Kidney tubule cell (primary cell): ENCODE results near the gene UGT1A5.

Source experiments
- DNase-seq: peaks from one replicate; pipeline ENCODE4 v3.0.0-alpha.2; 2018; ENCODE audit warnings: low spot score

The UGT1A5 gene

GRCh38 chr2:233779722-233780121 is 67.0 kb downstream of the UGT1A5 start:
- no peak for DNase-seq

DNA sequence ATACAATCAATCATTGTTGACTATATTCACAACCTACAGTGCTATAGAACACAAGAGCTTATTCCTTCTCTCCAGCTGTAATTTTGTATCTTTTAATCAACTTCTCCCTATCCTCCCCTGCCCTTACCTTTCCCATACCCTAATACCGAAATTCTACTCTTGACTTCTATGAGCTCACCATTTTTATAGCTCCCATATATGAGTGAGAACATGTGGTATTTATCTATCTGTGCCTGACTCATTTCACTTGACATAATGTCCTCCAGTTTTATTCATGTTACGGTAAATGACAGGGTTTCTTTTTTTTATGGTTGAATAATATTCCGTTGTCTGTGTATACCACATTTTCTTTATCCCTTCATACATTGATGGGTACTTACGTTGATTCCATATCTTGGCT is 68.1 kb downstream of the UGT1A5 start:
- DNase-seq, result no peak

- DNase-seq, result no peak
Measured at GRCh38 chr2:233789554-233789953, 76.8 kb downstream of the UGT1A5 start.

- no peak for DNase-seq
Measured at GRCh38 chr2:233791151-233791882, 78.6 kb downstream of the UGT1A5 start.

- DNase-seq, result no peak
Measured at GRCh38 chr2:233791883-233792329, 79.2 kb downstream of the UGT1A5 start.

DNA sequence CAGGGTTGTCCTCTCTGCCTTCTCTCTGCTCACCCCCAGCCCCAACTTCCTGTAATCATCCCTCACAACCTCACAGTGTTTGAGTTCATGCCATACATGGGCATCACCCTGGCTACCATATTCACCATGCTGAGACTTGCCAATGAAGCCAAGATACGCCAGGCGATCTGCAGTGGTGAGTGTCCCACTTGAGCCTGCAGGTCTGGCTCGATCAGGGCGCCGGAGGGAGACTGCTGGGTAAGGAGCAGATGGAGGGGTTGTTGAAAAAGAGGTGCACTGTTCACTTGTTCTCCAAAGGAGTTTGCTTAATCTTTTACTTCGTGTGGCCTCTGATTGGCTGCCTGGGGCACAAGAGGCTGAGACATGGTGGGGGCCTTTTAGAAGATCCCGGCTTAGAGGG is 80.0 kb downstream of the UGT1A5 start:
- no peak for DNase-seq

DNA sequence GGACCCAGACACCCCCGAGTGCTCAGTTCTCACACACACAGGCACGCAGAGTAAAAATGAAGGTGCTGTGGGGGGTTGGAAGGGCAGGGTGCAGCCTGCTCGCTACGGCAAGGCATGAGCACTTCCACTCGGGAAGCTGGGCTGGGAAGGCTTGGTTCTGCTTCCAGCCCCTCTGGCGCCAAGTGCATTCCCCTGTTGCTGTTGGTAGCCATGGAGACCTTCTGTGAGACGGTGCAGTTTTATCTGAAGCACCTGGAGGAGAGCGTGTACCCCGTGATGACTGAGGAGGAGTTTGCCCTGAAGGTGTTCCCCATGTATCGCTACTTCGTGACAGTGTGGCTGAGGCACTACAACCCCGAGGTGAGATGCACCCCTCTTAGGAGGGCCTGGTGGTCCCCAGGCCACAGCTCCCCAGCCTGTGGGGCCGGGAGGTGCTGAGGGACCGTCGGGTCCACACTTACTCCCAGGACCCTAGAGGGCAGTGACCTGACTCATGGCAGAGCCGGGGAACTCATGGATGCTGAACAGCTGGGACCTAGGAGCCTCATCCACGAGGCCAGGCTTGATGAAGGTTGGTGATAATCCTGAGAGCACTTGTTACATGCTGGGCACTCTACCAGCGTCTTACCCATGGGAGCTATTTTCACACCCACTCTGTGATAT is 80.9 kb downstream of the UGT1A5 start:
- DNase-seq, result no peak

GRCh38 chr2:233794128-233794658 is 81.5 kb downstream of the UGT1A5 start:
- no peak for DNase-seq

DNA sequence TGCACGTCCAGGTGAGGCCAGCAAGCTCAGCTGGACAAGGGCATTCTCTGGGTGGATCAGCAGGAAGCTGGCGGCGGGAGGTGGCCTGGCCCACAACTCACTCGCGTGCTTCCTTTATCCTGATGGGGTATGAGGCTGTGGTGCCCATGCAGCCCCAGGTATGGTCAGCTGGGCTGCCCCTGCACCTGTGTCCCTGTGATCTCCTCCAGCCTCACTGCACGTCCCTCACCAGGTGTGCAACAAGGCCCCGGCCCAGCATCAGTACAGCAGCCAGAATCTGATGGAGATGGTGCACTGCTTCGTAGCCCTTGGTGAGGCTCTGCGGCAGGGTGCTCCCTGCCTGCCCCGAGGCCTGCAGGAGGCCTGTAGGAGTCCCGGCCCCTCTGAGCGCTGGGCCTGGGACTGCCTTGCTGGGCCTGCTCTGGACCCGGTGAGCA is 83.0 kb downstream of the UGT1A5 start:
- no peak for DNase-seq

GRCh38 chr2:233796254-233796653 is 83.5 kb downstream of the UGT1A5 start:
- DNase-seq, result no peak

DNA sequence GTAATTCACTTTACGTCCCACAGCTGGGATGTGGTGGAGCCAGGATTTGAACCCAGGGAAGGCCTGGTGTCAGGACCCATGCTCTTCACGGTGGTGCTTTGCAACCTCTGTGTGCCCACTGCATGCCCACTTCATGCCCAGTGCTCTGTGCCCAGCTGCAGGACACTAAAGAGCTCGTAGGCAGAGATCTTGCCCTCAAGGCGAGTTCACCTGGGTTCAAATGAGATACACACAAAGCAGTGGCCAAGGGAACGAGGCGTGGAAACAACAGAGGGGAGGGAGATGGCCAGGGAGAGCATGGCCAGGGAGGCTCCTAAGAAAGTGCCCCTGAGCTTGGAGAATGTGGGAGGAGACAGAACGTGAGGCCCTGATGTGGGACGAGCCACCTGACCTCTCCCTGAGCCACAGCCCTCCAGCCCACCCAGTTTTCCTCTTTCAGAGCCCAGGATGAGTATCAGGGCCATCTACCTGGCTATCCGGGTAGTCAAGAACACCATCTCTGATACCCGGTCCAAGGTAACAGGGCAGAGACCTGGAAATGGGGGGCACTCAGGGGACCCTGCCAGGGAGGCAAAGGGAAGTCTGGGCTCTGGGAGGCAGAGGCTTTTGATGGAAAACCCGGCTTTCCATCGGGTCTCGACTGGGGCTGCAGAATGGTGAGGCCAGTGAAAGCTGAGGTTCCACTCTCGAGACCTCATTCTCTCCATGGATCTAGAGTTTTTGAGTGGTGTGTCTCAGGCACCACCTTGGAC is 85.8 kb downstream of the UGT1A5 start:
- no peak for DNase-seq

GRCh38 chr2:233799087-233799665 is 86.5 kb downstream of the UGT1A5 start:
- DNase-seq, result no peak

DNA sequence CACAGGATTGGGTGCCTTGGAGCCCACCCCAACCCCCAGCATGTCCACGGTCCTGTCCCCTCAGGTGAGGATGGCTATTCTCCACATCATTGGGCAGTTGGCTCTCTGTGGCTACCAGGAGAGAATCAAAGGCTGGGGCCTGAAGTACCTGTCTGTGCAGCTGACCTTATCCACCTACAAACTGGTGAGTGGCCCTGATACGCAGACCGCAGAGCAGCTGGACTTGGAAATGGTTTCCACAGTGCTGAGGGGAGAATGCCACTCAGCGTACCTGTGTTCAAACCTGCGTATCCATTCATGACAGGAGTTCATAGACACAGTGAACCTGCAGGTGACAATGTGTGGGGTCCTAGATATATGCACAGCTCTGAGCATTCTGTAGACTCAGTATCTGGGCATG is 87.0 kb downstream of the UGT1A5 start:
- DNase-seq, result peak; percentile 17

- DNase-seq, result no peak
Measured at GRCh38 chr2:233800208-233800607, 87.5 kb downstream of the UGT1A5 start.

DNA sequence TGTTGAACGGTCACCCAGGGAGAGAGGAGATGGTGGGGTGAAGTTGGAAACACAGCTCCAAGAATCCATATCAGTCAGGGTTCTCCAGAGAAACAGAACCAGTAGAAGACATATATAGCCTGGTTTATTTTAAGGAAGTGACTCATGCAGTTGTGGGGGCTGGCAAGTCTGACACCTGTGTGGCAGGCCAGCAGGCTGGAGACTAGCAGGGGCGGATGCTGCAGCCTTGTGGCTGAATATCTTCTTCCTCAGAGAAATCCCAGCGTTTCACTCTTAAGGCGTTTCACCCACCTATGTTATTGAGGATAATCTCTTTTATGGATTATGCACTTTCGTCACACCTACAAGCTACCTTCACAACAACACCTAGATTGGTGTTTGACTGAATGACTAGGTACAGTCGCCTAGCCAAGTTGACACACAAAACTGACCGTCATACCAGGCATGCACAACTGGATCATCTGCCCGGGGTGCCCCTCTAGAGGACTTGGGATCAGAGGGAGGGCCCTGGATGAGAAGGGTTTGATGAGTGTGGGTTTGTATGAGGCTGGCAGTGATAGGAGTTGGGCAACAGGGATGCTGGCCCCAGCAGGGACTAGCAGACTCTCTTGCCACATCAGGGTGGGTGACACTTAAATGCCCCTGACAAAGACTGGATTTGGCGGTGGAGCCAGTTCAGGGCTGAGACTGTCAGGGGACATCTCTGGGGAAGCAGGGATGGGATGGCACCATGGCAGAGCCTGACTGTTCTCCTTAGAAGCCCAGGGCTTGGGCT is 88.8 kb downstream of the UGT1A5 start:
- peak; percentile 47 for DNase-seq

GRCh38 chr2:233802132-233802815 is 89.6 kb downstream of the UGT1A5 start:
- DNase-seq, result no peak

DNA sequence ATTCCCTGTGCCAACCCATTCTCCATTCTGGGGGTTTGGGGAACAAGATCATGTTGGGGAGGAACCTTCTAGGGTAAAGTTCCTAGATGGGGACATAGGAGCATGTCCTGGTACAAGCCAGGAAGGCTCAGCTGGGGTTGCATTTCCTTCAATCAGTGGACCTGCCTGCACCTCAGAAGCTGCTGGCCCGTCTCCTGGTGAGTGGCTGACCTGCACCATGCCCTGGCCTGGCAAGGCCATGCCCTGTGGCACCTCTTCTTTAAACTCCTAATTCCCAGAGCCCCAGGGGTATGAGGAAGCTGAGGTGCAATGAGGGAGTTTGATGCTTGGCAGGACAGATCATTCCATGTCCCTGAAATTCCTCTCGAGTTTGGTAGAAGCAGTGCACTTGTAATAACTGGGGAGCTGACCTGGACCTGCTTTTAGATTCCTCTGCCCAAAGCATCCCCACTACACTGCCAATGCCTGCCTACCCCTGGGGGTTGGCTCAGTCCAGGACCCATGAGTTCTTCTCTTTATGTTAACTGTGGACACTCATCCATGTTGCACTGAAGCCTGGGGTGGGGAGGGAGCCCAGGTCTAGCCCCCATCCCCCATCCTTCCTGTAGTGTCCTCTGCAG is 90.7 kb downstream of the UGT1A5 start:
- DNase-seq, result no peak

GRCh38 chr2:233803994-233804393 is 91.3 kb downstream of the UGT1A5 start:
- DNase-seq, result no peak

DNA sequence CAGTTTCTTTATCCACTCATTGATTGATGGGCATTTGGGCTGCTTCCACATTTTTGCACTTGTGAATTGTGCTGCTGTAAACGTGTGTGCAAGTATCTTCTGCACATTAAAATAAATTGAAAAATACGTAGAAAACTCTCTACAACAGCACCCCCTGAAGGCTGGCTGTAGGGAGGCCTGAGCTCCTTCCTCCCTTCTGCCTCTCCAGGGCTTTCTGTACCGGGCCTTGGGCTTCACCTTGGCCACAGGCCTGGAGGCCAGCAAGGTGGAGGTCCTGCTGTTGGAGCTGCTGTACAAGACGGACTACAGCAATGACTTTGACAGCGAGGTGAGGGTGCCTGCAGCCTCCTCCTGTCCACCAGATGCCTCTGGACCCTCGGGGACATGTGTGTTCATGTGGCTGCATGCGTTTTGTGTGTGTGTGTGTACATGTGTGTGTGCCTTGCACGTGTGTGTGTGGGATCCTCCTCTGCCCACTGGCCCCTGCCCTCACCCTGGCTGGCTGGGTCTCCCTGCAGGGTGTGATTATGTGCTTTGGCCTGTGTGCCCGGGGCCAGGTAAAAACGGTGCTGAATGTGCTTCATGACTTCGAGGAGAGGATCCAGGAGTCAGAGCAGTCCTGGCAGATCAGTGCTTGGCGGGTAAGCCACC is 94.6 kb downstream of the UGT1A5 start:
- DNase-seq, result no peak
